NCI-H1092 (cell line): ENCODE measurements around the gene PDLIM7.
"Not testable (repeated sequence)": the region's sequence is repeated elsewhere in the genome, so short reads cannot be mapped to it uniquely, and the experiment has no call there.

ENCODE experiments used
- DNase-seq: peaks from one replicate; lab custom pipeline; 2025; lab: John Stamatoyannopoulos, UW

The PDLIM7 gene

GRCh38 chr5:177497292-177498012 lies at the start of gene PDLIM7:
Gene PDLIM7 (minus strand): TSS chr5:177497604. CDS start chr5:177496512, 1,092 bp downstream.
- DNase-seq, result peak; percentile 70

GRCh38 chr5:177546258-177546741 lies 48.9 kb upstream of the PDLIM7 start:
- no peak for DNase-seq

- DNase-seq, result no peak
Observed at GRCh38 chr5:177545487-177546257, 48.3 kb upstream of the PDLIM7 start.

GRCh38 chr5:177542816-177543465 lies 45.5 kb upstream of the PDLIM7 start:
- no peak for DNase-seq

GRCh38 chr5:177540438-177540837 lies 43.0 kb upstream of the PDLIM7 start:
- DNase-seq, result no peak

GRCh38 chr5:177539411-177539810 lies 42.0 kb upstream of the PDLIM7 start:
- no peak for DNase-seq

- no peak for DNase-seq
Observed at GRCh38 chr5:177538876-177539275, 41.5 kb upstream of the PDLIM7 start.

- no peak for DNase-seq
Observed at GRCh38 chr5:177537389-177538361, 40.3 kb upstream of the PDLIM7 start.

- no peak for DNase-seq
Observed at GRCh38 chr5:177536386-177536785, 39.0 kb upstream of the PDLIM7 start.

GRCh38 chr5:177535125-177535524 lies 37.7 kb upstream of the PDLIM7 start:
- DNase-seq, result no peak

- not testable (repeated sequence) for DNase-seq
Observed at GRCh38 chr5:177534433-177534832, 37.0 kb upstream of the PDLIM7 start.

GRCh38 chr5:177531209-177531940 lies 34.0 kb upstream of the PDLIM7 start:
- no peak for DNase-seq

- DNase-seq, result no peak
Observed at GRCh38 chr5:177530638-177531037, 33.2 kb upstream of the PDLIM7 start.

- no peak for DNase-seq
Observed at GRCh38 chr5:177529247-177530203, 32.1 kb upstream of the PDLIM7 start.

- DNase-seq, result no peak
Observed at GRCh38 chr5:177528631-177529030, 31.2 kb upstream of the PDLIM7 start.

GRCh38 chr5:177527595-177527994 lies 30.2 kb upstream of the PDLIM7 start:
- DNase-seq, result no peak

- DNase-seq, result no peak
Observed at GRCh38 chr5:177526791-177527190, 29.4 kb upstream of the PDLIM7 start.

- DNase-seq, result no peak
Observed at GRCh38 chr5:177526191-177526590, 28.8 kb upstream of the PDLIM7 start.

GRCh38 chr5:177524941-177525655 lies 27.7 kb upstream of the PDLIM7 start:
- no peak for DNase-seq
